WTC11 (cell line): ENCODE results near the gene EDDM13. TPM values are rescaled to one million over a fixed set of nuclear protein-coding genes. Genes with fewer than 3 reads are reported as not detected.

Source experiments
- ATAC-seq: fragments of 200-7000 bp; cut with Tn5 transposase; 2 replicates; pipeline ENCODE4 v1.10.0; 2021; ENCODE audit warnings: mild to moderate bottlenecking, moderate library complexity
- CTCF ChIA-PET: fragments of 300-600 bp; sonication (Branson Sonifier 250); formaldehyde crosslinking; loops from one replicate; lab custom pipeline; 2021; ENCODE audit warnings: antibody characterized with exemption; lab: Charles Lee
- POLR2A ChIA-PET: fragments of 350-600 bp; sonication (Branson Sonifier 250); formaldehyde crosslinking; loops from one replicate; lab custom pipeline; 2021; ENCODE audit warnings: antibody characterized with exemption; lab: Charles Lee
- DNase-seq: peaks from one replicate; pipeline ENCODE4 v3.0.0; 2021; ENCODE audit warnings: low spot score
- H3K27ac Mint-ChIP-seq: 2 replicates; pipeline ENCODE4 v1.8.0; 2021; ENCODE audit warnings: mixed read lengths
- H3K27me3 Mint-ChIP-seq: 2 replicates; pipeline ENCODE4 v1.8.0; 2021; ENCODE audit warnings: low read depth, mild to moderate bottlenecking, moderate library complexity, mixed read lengths
- H3K36me3 Mint-ChIP-seq: 2 replicates; pipeline ENCODE4 v1.8.0; 2021; ENCODE audit warnings: mixed read lengths
- H3K4me1 Mint-ChIP-seq: 2 replicates; pipeline ENCODE4 v1.8.0; 2022; ENCODE audit warnings: mixed read lengths
- H3K4me3 Mint-ChIP-seq: 2 replicates; pipeline ENCODE4 v1.8.0; 2021; ENCODE audit warnings: mild to moderate bottlenecking, moderate library complexity, mixed read lengths
- H3K9me3 Mint-ChIP-seq: 2 replicates; pipeline ENCODE4 v1.8.0; 2021; ENCODE audit warnings: mixed read lengths
- ESRRA ChIP-seq: sonication (generic); formaldehyde crosslinking; IDR thresholded peaks from 2 replicates; pipeline ENCODE4 v1.8.1; 2022; ENCODE audit warnings: mild to moderate bottlenecking, missing genetic modification reagents, borderline replicate concordance
- ETV6 ChIP-seq: sonication (generic); formaldehyde crosslinking; IDR thresholded peaks from 2 replicates; pipeline ENCODE4 v1.8.1; 2022; ENCODE audit warnings: mild to moderate bottlenecking, missing genetic modification reagents
- GTF2I ChIP-seq: fragments of 250-450 bp; sonication (Bioruptor Pico); conservative IDR thresholded peaks from 2 replicates; pipeline ENCODE4 v1.4.0; 2021; ENCODE audit warnings: mild to moderate bottlenecking
- HMGA2 ChIP-seq: fragments of 250-450 bp; sonication (Bioruptor Pico); IDR thresholded peaks from 2 replicates; pipeline ENCODE4 v1.4.0; 2021; ENCODE audit warnings: mild to moderate bottlenecking, moderate library complexity
- NFYB ChIP-seq: sonication (generic); formaldehyde crosslinking; conservative IDR thresholded peaks from 2 replicates; pipeline ENCODE4 v1.8.0; 2022; ENCODE audit warnings: low read depth, missing genetic modification reagents
- NR1H2 ChIP-seq: sonication (generic); formaldehyde crosslinking; IDR thresholded peaks from 2 replicates; pipeline ENCODE4 v1.9.0; 2021; ENCODE audit warnings: mild to moderate bottlenecking, moderate library complexity, missing genetic modification reagents
- ZNF121 ChIP-seq: sonication (generic); formaldehyde crosslinking; IDR thresholded peaks from 2 replicates; pipeline ENCODE4 v1.8.0; 2023; ENCODE audit warnings: missing genetic modification reagents
- total RNA-seq: library from RNA; stranded (reverse); gene quantifications from 3 replicates; pipeline ENCODE4 v1.2.3, GENCODE V29; 2021
- TF ChIP-seq, protein P1 (sequence below): fragments of 250-450 bp; sonication (Bioruptor Pico); IDR thresholded peaks from 2 replicates; pipeline ENCODE4 v1.9.0; 2021; ENCODE audit warnings: mild to moderate bottlenecking
- TF ChIP-seq, protein P2 (sequence below): sonication (generic); formaldehyde crosslinking; IDR thresholded peaks from 2 replicates; pipeline ENCODE4 v1.8.1; 2023; ENCODE audit warnings: mild to moderate bottlenecking, missing genetic modification reagents, borderline replicate concordance
- TF ChIP-seq, protein P3 (sequence below): fragments of 250-450 bp; sonication (Bioruptor Pico); IDR thresholded peaks from 2 replicates; pipeline ENCODE4 v1.9.0; 2021; ENCODE audit warnings: moderate library complexity, mild to moderate bottlenecking, inconsistent platforms, borderline replicate concordance
- TF ChIP-seq, protein P4 (sequence below): sonication (generic); formaldehyde crosslinking; IDR thresholded peaks from 2 replicates; pipeline ENCODE4 v1.8.0; 2022; ENCODE audit warnings: mild to moderate bottlenecking, missing genetic modification reagents
- TF ChIP-seq, protein P5 (sequence below): fragments of 250-450 bp; sonication (Bioruptor Pico); IDR thresholded peaks from 2 replicates; pipeline ENCODE4 v1.9.0; 2021; ENCODE audit warnings: mild to moderate bottlenecking, borderline replicate concordance
- TF ChIP-seq, protein P6 (sequence below): sonication (generic); formaldehyde crosslinking; IDR thresholded peaks from 2 replicates; pipeline ENCODE4 v1.8.0; 2023; ENCODE audit warnings: missing genetic modification reagents, mild to moderate bottlenecking, borderline replicate concordance

EDDM13 gene
- total RNA-seq, 1 experiment from 2014 or later: not detected

DNA sequence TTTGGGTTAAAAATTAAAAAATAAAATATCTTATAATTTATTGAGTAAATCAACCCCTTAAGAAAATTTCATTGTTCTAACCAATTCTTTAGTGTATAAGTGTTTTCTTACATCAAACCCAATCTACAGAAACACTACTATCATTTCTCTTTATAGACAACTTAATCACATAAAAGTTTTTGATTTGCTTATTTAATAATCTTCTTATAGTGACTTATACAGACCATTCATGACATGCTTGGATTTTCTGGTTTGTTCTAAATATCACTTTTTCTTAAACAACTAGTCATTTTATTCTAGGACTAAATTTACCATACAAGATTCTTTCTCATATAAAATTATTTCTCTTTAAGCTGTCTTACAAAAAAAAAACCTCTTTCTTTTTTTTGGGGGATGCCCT, 69.4 kb downstream of the EDDM13 start (continued):
- TF ChIP-seq, protein P1, sequence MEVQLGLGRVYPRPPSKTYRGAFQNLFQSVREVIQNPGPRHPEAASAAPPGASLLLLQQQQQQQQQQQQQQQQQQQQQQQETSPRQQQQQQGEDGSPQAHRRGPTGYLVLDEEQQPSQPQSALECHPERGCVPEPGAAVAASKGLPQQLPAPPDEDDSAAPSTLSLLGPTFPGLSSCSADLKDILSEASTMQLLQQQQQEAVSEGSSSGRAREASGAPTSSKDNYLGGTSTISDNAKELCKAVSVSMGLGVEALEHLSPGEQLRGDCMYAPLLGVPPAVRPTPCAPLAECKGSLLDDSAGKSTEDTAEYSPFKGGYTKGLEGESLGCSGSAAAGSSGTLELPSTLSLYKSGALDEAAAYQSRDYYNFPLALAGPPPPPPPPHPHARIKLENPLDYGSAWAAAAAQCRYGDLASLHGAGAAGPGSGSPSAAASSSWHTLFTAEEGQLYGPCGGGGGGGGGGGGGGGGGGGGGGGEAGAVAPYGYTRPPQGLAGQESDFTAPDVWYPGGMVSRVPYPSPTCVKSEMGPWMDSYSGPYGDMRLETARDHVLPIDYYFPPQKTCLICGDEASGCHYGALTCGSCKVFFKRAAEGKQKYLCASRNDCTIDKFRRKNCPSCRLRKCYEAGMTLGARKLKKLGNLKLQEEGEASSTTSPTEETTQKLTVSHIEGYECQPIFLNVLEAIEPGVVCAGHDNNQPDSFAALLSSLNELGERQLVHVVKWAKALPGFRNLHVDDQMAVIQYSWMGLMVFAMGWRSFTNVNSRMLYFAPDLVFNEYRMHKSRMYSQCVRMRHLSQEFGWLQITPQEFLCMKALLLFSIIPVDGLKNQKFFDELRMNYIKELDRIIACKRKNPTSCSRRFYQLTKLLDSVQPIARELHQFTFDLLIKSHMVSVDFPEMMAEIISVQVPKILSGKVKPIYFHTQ (CRISPR knock-in tag): no peak
- TF ChIP-seq, protein P2, sequence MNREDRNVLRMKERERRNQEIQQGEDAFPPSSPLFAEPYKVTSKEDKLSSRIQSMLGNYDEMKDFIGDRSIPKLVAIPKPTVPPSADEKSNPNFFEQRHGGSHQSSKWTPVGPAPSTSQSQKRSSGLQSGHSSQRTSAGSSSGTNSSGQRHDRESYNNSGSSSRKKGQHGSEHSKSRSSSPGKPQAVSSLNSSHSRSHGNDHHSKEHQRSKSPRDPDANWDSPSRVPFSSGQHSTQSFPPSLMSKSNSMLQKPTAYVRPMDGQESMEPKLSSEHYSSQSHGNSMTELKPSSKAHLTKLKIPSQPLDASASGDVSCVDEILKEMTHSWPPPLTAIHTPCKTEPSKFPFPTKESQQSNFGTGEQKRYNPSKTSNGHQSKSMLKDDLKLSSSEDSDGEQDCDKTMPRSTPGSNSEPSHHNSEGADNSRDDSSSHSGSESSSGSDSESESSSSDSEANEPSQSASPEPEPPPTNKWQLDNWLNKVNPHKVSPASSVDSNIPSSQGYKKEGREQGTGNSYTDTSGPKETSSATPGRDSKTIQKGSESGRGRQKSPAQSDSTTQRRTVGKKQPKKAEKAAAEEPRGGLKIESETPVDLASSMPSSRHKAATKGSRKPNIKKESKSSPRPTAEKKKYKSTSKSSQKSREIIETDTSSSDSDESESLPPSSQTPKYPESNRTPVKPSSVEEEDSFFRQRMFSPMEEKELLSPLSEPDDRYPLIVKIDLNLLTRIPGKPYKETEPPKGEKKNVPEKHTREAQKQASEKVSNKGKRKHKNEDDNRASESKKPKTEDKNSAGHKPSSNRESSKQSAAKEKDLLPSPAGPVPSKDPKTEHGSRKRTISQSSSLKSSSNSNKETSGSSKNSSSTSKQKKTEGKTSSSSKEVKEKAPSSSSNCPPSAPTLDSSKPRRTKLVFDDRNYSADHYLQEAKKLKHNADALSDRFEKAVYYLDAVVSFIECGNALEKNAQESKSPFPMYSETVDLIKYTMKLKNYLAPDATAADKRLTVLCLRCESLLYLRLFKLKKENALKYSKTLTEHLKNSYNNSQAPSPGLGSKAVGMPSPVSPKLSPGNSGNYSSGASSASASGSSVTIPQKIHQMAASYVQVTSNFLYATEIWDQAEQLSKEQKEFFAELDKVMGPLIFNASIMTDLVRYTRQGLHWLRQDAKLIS (CRISPR knock-in tag): no peak
- TF ChIP-seq, protein P3, sequence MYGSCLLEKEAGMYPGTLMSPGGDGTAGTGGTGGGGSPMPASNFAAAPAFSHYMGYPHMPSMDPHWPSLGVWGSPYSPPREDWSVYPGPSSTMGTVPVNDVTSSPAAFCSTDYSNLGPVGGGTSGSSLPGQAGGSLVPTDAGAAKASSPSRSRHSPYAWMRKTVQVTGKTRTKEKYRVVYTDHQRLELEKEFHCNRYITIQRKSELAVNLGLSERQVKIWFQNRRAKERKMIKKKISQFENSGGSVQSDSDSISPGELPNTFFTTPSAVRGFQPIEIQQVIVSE: no peak

DNA sequence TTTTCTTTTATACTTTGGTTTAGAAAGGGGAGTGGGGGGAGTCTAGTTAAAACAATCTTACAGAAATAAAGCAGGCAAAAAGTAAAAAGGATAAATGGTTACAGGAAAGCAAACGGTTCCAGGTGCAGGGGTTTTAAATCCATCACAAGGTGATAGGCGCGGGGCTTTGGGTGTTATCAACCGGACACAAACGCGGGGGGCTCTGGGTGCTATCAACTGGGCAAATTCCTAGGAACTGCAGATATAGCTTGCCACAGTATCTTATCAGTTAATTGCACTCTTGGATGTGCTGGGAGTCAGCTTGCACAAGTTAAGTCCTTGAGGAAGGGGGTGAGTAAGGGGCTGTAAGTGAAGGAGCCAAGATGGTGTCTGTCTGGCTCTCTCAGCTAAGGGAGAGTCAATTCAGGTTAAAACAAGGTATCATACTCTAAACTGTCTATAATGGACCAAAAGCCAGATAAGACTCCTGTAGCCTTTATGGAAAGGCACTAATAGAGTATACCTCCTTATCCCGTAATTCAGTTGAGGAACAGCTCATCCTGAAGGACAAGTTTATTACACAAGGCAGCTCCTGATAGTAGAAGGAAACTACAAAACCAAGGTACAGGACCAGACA, 74.7 kb downstream of the EDDM13 start:
- ATAC-seq (no peak), DNase-seq (no peak)
- H3K4me1 Mint-ChIP-seq: peaks cover 42% of the 10 kb centered on the region
- ChIA-PET POLR2A (no interaction called here), CTCF (interaction anchor here (0.7 to 6.0 kb wide), 14 partner anchors 9 to 281 kb away, joined by 3 to 57 read pairs (median 6); partner anchors contain the start of genes ZNF71 and ZSCAN5A)
- peaks cover 3% of the 10 kb centered on the region for H3K27me3 Mint-ChIP-seq
- H3K36me3 Mint-ChIP-seq: peaks cover 18% of the 10 kb centered on the region
- H3K4me3 Mint-ChIP-seq: no peak overlapping the region
- peaks cover 18% of the 10 kb centered on the region for H3K9me3 Mint-ChIP-seq
- H3K27ac Mint-ChIP-seq: no peak overlapping the region
- TF ChIP-seq NR1H2 (CRISPR knock-in tag): no peak
- TF ChIP-seq, protein P4, sequence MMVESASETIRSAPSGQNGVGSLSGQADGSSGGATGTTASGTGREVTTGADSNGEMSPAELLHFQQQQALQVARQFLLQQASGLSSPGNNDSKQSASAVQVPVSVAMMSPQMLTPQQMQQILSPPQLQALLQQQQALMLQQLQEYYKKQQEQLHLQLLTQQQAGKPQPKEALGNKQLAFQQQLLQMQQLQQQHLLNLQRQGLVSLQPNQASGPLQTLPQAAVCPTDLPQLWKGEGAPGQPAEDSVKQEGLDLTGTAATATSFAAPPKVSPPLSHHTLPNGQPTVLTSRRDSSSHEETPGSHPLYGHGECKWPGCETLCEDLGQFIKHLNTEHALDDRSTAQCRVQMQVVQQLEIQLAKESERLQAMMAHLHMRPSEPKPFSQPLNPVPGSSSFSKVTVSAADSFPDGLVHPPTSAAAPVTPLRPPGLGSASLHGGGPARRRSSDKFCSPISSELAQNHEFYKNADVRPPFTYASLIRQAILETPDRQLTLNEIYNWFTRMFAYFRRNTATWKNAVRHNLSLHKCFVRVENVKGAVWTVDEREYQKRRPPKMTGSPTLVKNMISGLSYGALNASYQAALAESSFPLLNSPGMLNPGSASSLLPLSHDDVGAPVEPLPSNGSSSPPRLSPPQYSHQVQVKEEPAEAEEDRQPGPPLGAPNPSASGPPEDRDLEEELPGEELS (CRISPR knock-in tag): no peak
- no peak for TF ChIP-seq GTF2I (CRISPR knock-in tag)
- TF ChIP-seq, protein P1 (CRISPR knock-in tag): no peak
- TF ChIP-seq ETV6 (CRISPR knock-in tag): no peak
- no peak for TF ChIP-seq ZNF121 (CRISPR knock-in tag)
- no peak for TF ChIP-seq NFYB
- TF ChIP-seq, protein P5, sequence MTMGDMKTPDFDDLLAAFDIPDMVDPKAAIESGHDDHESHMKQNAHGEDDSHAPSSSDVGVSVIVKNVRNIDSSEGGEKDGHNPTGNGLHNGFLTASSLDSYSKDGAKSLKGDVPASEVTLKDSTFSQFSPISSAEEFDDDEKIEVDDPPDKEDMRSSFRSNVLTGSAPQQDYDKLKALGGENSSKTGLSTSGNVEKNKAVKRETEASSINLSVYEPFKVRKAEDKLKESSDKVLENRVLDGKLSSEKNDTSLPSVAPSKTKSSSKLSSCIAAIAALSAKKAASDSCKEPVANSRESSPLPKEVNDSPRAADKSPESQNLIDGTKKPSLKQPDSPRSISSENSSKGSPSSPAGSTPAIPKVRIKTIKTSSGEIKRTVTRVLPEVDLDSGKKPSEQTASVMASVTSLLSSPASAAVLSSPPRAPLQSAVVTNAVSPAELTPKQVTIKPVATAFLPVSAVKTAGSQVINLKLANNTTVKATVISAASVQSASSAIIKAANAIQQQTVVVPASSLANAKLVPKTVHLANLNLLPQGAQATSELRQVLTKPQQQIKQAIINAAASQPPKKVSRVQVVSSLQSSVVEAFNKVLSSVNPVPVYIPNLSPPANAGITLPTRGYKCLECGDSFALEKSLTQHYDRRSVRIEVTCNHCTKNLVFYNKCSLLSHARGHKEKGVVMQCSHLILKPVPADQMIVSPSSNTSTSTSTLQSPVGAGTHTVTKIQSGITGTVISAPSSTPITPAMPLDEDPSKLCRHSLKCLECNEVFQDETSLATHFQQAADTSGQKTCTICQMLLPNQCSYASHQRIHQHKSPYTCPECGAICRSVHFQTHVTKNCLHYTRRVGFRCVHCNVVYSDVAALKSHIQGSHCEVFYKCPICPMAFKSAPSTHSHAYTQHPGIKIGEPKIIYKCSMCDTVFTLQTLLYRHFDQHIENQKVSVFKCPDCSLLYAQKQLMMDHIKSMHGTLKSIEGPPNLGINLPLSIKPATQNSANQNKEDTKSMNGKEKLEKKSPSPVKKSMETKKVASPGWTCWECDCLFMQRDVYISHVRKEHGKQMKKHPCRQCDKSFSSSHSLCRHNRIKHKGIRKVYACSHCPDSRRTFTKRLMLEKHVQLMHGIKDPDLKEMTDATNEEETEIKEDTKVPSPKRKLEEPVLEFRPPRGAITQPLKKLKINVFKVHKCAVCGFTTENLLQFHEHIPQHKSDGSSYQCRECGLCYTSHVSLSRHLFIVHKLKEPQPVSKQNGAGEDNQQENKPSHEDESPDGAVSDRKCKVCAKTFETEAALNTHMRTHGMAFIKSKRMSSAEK: no peak
- no peak for TF ChIP-seq HMGA2 (CRISPR knock-in tag)
- no peak for TF ChIP-seq ESRRA (CRISPR knock-in tag)
- TF ChIP-seq, protein P6, sequence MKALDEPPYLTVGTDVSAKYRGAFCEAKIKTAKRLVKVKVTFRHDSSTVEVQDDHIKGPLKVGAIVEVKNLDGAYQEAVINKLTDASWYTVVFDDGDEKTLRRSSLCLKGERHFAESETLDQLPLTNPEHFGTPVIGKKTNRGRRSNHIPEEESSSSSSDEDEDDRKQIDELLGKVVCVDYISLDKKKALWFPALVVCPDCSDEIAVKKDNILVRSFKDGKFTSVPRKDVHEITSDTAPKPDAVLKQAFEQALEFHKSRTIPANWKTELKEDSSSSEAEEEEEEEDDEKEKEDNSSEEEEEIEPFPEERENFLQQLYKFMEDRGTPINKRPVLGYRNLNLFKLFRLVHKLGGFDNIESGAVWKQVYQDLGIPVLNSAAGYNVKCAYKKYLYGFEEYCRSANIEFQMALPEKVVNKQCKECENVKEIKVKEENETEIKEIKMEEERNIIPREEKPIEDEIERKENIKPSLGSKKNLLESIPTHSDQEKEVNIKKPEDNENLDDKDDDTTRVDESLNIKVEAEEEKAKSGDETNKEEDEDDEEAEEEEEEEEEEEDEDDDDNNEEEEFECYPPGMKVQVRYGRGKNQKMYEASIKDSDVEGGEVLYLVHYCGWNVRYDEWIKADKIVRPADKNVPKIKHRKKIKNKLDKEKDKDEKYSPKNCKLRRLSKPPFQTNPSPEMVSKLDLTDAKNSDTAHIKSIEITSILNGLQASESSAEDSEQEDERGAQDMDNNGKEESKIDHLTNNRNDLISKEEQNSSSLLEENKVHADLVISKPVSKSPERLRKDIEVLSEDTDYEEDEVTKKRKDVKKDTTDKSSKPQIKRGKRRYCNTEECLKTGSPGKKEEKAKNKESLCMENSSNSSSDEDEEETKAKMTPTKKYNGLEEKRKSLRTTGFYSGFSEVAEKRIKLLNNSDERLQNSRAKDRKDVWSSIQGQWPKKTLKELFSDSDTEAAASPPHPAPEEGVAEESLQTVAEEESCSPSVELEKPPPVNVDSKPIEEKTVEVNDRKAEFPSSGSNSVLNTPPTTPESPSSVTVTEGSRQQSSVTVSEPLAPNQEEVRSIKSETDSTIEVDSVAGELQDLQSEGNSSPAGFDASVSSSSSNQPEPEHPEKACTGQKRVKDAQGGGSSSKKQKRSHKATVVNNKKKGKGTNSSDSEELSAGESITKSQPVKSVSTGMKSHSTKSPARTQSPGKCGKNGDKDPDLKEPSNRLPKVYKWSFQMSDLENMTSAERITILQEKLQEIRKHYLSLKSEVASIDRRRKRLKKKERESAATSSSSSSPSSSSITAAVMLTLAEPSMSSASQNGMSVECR: no peak
